SK-N-SH treated with all-trans-retinoic acid at 6 μM for 48 hours (cell line): ENCODE data around the gene SECISBP2.
"Not testable (repeated sequence)": the region's sequence is repeated elsewhere in the genome, so short reads cannot be mapped to it uniquely, and the experiment has no call there.

Experiments
- ATAC-seq: fragments of 200-7000 bp; cut with Tn5 transposase; 3 replicates; pipeline ENCODE4 v1.9.1; 2020; ENCODE audit warnings: mild to moderate bottlenecking, moderate library complexity
- ARNTL ChIP-seq: fragments of 450-650 bp; formaldehyde crosslinking; IDR thresholded peaks from 2 replicates; pipeline ENCODE4 v1.5.0; 2020; ENCODE audit warnings: low read depth, mild to moderate bottlenecking, moderate library complexity, borderline replicate concordance
- BACH2 ChIP-seq: fragments of 250-450 bp; sonication (Bioruptor Pico); IDR thresholded peaks from 2 replicates; pipeline ENCODE4 v1.9.0; 2021; ENCODE audit warnings: mild to moderate bottlenecking, borderline replicate concordance
- CREB5 ChIP-seq: fragments of 250-450 bp; sonication (Bioruptor Pico); IDR thresholded peaks from 2 replicates; pipeline ENCODE4 v1.5.1; 2020; ENCODE audit warnings: low read depth, mild to moderate bottlenecking, moderate library complexity
- CSDC2 ChIP-seq: fragments of 250-450 bp; sonication (Bioruptor Pico); IDR thresholded peaks from 2 replicates; pipeline ENCODE4 v1.5.0; 2020; ENCODE audit warnings: mild to moderate bottlenecking, moderate library complexity
- CSRNP3 ChIP-seq: fragments of 250-450 bp; sonication (Bioruptor Pico); IDR thresholded peaks from 2 replicates; pipeline ENCODE4 v1.5.1; 2021; ENCODE audit warnings: mild to moderate bottlenecking, moderate library complexity
- ESRRG ChIP-seq: fragments of 250-450 bp; sonication (Bioruptor Pico); IDR thresholded peaks from 2 replicates; pipeline ENCODE4 v1.6.1; 2021; ENCODE audit warnings: mild to moderate bottlenecking
- GLIS3 ChIP-seq: fragments of 250-450 bp; sonication (Bioruptor Pico); IDR thresholded peaks from 2 replicates; pipeline ENCODE4 v1.5.0; 2020; ENCODE audit warnings: mild to moderate bottlenecking, moderate library complexity
- OSR1 ChIP-seq: fragments of 250-450 bp; sonication (Bioruptor Pico); IDR thresholded peaks from 2 replicates; pipeline ENCODE4 v1.8.0; 2022; ENCODE audit warnings: moderate library complexity, mild to moderate bottlenecking, inconsistent platforms
- PATZ1 ChIP-seq: fragments of 250-450 bp; sonication (Bioruptor Pico); IDR thresholded peaks from 2 replicates; pipeline ENCODE4 v1.8.0; 2020; ENCODE audit warnings: mild to moderate bottlenecking, moderate library complexity, borderline replicate concordance
- POU6F1 ChIP-seq: fragments of 250-450 bp; sonication (Bioruptor Pico); IDR thresholded peaks from 2 replicates; pipeline ENCODE4 v1.8.0; 2021; ENCODE audit warnings: low read depth, mild to moderate bottlenecking, moderate library complexity, borderline replicate concordance
- PPARA ChIP-seq: fragments of 250-450 bp; sonication (Bioruptor Pico); IDR thresholded peaks from 2 replicates; pipeline ENCODE4 v1.5.0; 2020; ENCODE audit warnings: mild to moderate bottlenecking, borderline replicate concordance
- SNAI2 ChIP-seq: fragments of 250-450 bp; sonication (Bioruptor Pico); IDR thresholded peaks from 2 replicates; pipeline ENCODE4 v1.5.0; 2020; ENCODE audit warnings: mild to moderate bottlenecking, moderate library complexity
- TCF4 ChIP-seq: fragments of 250-450 bp; sonication (Bioruptor Pico); IDR thresholded peaks from 2 replicates; pipeline ENCODE4 v1.8.0; 2021; ENCODE audit warnings: mild to moderate bottlenecking, moderate library complexity, borderline replicate concordance
- TOX ChIP-seq: fragments of 250-450 bp; sonication (Bioruptor Pico); IDR thresholded peaks from 2 replicates; pipeline ENCODE4 v1.8.0; 2021; ENCODE audit warnings: mild to moderate bottlenecking, moderate library complexity, borderline replicate concordance
- TSHZ2 ChIP-seq: fragments of 250-450 bp; sonication (Bioruptor Pico); IDR thresholded peaks from 2 replicates; pipeline ENCODE4 v1.5.0; 2020; ENCODE audit warnings: mild to moderate bottlenecking, moderate library complexity
- ZFP3 ChIP-seq: fragments of 250-450 bp; sonication (Bioruptor Pico); IDR thresholded peaks from 2 replicates; pipeline ENCODE4 v1.5.0; 2020; ENCODE audit warnings: mild to moderate bottlenecking, moderate library complexity
- ZFP30 ChIP-seq: fragments of 450-650 bp; formaldehyde crosslinking; IDR thresholded peaks from 2 replicates; pipeline ENCODE4 v1.5.0; 2022; ENCODE audit warnings: mild to moderate bottlenecking, moderate library complexity
- ZNF565 ChIP-seq: fragments of 450-650 bp; formaldehyde crosslinking; conservative IDR thresholded peaks from 2 replicates; pipeline ENCODE4 v1.5.0; 2020; ENCODE audit warnings: low read depth, mild to moderate bottlenecking, moderate library complexity
- ZNF70 ChIP-seq: fragments of 450-650 bp; formaldehyde crosslinking; IDR thresholded peaks from 2 replicates; pipeline ENCODE4 v1.5.0; 2020; ENCODE audit warnings: mild to moderate bottlenecking, moderate library complexity
- ZNF8 ChIP-seq: fragments of 450-650 bp; formaldehyde crosslinking; IDR thresholded peaks from 2 replicates; pipeline ENCODE4 v1.5.0; 2020; ENCODE audit warnings: mild to moderate bottlenecking, moderate library complexity

SECISBP2 gene

GRCh38 chr9:89284076-89284475 is 34.2 kb upstream of the SECISBP2 start:
- TF ChIP-seq ZNF565 (CRISPR knock-in tag), result no peak
- no peak for TF ChIP-seq ZFP30 (CRISPR knock-in tag)
- no peak for ATAC-seq

GRCh38 chr9:89291741-89292140 is 26.6 kb upstream of the SECISBP2 start:
- no peak for ATAC-seq
- TF ChIP-seq ZNF8 (CRISPR knock-in tag), result no peak
- TF ChIP-seq ZNF70 (CRISPR knock-in tag), result no peak
- no peak for TF ChIP-seq ZFP3 (CRISPR knock-in tag)
- no peak for TF ChIP-seq ZFP30 (CRISPR knock-in tag)
- no peak for TF ChIP-seq TCF4 (CRISPR knock-in tag)
- no peak for TF ChIP-seq CREB5 (CRISPR knock-in tag)
- TF ChIP-seq POU6F1 (CRISPR knock-in tag), result no peak
- TF ChIP-seq ESRRG (CRISPR knock-in tag), result no peak
- TF ChIP-seq GLIS3, result no peak
- TF ChIP-seq, all 23 proteins: peak for 0

- TF ChIP-seq CSDC2 (CRISPR knock-in tag) (no peak), OSR1 (CRISPR knock-in tag) (no peak), PPARA (CRISPR knock-in tag) (no peak)
- ATAC-seq, result no peak
Measured at GRCh38 chr9:89293014-89293413, 25.3 kb upstream of the SECISBP2 start.

GRCh38 chr9:89295400-89295799 is 22.9 kb upstream of the SECISBP2 start:
- TF ChIP-seq ZFP30 (CRISPR knock-in tag) (no peak), ZFP3 (CRISPR knock-in tag) (no peak), POU6F1 (CRISPR knock-in tag) (no peak), TSHZ2 (CRISPR knock-in tag) (no peak), BACH2 (CRISPR knock-in tag) (no peak), TCF4 (CRISPR knock-in tag) (no peak), PPARA (CRISPR knock-in tag) (no peak), PATZ1 (no peak), CSRNP3 (CRISPR knock-in tag) (no peak), ZNF70 (CRISPR knock-in tag) (no peak), TOX (no peak), OSR1 (CRISPR knock-in tag) (no peak), SNAI2 (CRISPR knock-in tag) (no peak), ESRRG (CRISPR knock-in tag) (no peak), ARNTL (CRISPR knock-in tag) (no peak), CREB5 (CRISPR knock-in tag) (no peak), ZNF565 (CRISPR knock-in tag) (no peak), GLIS3 (no peak)
- no peak for ATAC-seq

- not testable (repeated sequence) for ATAC-seq
Measured at GRCh38 chr9:89301996-89302395, 16.3 kb upstream of the SECISBP2 start.
